HK-2 (cell line): ENCODE measurements around the gene RUFY3.

Experiments used
- DNase-seq: peaks from one replicate; pipeline ENCODE4 v3.0.0-alpha.2; 2018; ENCODE audit not compliant: unreplicated experiment

The RUFY3 gene

DNA sequence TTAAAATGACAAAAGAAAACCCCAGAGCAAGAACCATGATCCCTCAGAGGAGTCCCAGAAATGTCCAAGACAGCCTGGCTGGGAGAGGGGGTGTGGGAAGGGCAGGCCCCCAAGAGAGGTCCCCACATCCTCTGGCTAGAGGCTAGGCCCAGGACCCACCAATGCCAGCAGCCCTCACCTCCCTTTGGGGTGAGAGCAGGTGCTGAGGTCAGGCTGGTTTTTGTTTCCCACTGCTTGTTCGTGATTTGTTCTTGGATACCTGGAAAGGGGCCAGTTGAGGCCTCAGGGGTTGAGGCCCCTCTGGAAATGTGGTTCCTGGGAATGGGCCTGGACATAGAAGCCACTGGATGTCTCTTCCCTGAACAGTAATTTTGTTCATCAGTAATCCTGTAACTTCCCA lies 120.2 kb downstream of the RUFY3 start:
- DNase-seq, result no peak

DNA sequence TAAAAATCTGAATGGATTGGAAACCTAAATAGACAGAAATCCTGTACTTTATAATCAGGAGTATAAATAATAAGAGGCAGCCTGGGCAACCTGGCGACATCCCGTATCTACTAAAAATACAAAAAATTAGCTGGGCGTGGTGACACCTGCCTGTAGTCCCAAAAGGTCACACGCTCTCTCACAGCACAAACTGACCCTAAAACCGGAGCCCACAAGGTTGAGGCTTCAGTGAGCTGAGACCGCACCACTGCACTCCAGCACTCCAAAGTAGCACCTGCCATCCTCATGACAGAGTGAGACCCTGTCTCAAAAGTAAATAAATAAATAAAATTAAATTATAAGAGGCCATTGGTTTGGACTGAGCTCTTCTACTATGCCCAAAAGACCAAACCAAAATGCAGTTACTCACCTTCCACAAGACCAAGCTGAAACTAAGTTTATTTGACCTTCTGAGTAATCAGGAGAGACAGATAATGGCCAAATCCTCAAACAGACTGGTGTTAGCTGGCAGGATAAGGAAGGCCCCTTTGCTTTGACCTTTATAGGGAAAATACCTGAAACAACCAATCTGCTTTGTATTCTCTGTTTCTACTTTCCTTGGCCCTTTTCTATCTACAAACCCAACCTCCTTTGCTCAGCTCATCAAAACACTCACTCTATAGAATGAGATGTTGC lies 121.1 kb downstream of the RUFY3 start:
- no peak for DNase-seq

DNA sequence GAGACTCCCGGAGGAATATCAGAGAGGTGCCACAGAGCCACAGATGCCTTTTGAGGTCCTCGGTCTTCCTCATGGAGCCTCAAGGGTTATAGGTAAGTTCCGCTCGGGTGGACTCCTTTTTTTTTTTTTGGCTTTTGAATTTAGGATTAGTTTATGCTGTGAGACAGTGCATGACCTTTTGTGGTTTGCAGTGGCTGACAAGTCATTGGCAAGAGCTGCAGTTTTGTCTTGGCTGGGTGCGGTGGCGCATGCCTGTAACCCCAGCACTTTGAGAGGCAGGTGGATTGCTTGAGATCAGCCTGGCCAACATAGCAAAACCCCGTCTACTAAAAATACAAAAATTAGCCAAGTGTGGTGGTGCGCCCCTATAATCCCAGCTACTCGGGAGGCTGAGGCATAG lies 122.4 kb downstream of the RUFY3 start:
- DNase-seq, result no peak

DNA sequence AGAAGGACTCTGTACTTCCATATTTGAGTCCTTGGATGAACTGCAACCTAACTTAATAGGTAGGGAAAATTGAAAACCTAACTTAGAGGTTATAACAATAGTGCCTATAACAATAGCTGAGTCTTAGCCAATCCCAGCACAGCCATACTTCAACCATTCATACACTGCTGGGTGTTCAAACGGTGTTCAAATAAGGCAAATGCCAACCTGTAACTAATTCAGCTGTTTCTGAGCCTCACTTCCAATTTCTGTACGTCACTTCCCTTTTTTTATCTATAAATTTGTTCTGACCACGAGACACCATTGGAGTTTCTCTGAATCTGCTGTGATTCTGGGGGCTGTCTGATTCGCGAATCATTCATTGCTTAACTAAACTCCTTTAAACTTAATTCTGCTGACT lies 127.5 kb downstream of the RUFY3 start:
- no peak for DNase-seq

DNA sequence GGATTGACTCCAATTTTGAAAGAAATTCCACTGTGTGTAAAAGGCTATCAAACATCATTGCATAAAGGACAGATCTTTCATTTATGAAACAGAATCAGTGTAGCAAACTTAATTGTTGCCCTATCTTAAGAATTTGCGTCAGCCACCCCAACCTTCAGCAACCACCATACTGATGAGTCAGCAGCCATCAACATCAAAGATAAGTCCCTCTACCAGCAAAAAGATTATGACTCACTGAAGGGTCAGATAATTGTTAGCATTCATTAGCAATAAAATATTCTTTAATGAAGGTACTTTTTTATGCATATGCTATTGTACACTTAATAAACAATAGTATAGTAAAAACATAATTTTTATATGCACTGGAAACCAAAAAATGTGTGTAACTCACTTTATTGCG lies 133.7 kb downstream of the RUFY3 start:
- no peak for DNase-seq
